ENCODE data around the gene SUMO2.

- TF ChIP-seq CTCF (conservative IDR thresholded peaks at IDR 0.05 in 1 of 2, IDR thresholded peaks at IDR 0.05 in 1 of 2; ENCODE audit: extremely low read depth in 1 of 2, insufficient read depth in 1 of 2, low read depth in 1 of 2, low read length in 2 of 2) (no peak), EZH2 (IDR thresholded peaks at IDR 0.05; ENCODE audit: borderline replicate concordance, low read length) (no peak)
Observed at GRCh38 chr17:75138519-75138918, 44.2 kb downstream of the SUMO2 start.

Data from mammary epithelial cell (primary cell).